GM18508 (cell line): ENCODE results near the gene B4GAT1.
A peak's percentile ranks its signal among the peaks of the same experiment; 100 is the strongest.
"Not testable (repeated sequence)": the region's sequence is repeated elsewhere in the genome, so short reads cannot be mapped to it uniquely, and the experiment has no call there.

Experiments used
- ATAC-seq: cut with Tn5 transposase; IDR thresholded peaks from one replicate; pipeline ENCODE4 v1.9.1; 2021; ENCODE audit warnings: moderate number of reproducible peaks; ENCODE audit not compliant: insufficient read depth, unreplicated experiment

Gene B4GAT1

GRCh38 chr11:66312549-66313320, 34.7 kb downstream of the B4GAT1 start:
- peak; percentile 23 for ATAC-seq

DNA sequence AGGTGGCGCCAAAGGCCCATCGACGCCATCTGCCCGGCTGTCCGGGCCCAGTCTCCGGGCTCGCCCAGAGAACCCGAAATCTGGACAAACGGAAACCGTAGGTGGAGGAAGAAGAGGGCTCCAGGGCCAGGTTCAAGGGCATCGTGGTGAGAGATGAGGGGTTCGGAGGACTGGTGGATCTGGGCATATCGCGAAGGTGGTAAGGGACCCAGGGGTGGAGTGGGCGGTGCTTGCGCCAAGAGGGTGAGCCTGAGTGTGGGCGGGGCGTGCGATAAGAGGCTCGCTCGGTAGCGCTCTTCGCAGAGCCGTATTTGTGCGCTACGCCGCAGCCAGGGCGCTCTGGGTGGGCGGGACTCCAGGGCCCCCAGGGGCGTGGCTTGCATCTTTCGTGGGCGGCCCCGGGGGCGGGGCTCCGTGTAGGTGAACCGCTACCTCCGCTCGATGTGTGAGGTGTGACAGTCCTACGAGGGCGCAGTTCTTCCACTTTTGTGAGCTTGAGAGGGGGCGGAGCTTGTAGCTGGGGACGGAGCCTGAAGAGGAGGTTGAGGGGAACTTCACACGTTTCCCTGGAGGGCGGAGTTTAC, 35.4 kb downstream of the B4GAT1 start:
- peak; percentile 41 for ATAC-seq

- no peak for ATAC-seq
Measured at GRCh38 chr11:66311470-66311964, 35.9 kb downstream of the B4GAT1 start.

- ATAC-seq: not testable (repeated sequence)
Measured at GRCh38 chr11:66310803-66311440, 36.5 kb downstream of the B4GAT1 start.

DNA sequence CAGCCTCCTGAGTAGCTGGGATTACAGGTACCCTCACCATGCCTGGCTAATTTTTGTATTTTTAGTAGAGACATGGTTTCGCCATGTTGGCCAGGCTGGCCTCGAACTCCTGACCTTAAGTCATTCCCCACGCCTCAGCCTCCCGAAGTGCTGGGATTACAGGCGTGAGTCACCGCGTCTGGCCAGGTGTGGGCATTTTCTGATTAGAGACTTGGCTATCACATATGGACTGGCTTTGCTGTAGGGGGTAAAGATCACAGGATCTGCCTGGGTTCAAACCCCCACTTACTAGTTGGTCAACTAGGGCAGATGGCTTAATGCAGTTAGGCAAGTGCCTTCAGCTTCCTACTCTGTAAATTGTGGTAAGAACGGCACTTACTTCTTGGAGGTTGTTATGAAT, 37.1 kb downstream of the B4GAT1 start:
- ATAC-seq: no peak

- ATAC-seq: no peak
Measured at GRCh38 chr11:66309475-66309874, 38.0 kb downstream of the B4GAT1 start.

DNA sequence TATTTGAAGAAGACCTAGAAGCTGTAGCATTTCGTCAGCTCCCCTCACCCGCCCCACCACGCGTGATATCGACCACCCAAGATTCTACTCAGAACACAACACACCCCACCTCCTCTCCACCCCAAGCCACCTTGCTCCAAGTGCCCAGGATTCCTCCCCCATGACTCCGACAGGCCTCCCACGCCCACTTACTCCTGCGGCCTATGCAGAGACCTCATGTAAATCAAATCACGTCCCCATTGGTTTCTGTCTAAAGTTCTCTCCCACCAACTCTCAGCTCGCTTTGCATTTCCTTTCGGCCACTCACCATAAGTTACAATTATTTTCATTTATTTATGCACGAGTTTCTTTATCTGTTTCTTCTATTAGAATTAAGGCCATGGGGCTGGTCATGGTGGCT, 44.8 kb downstream of the B4GAT1 start:
- no peak for ATAC-seq

GRCh38 chr11:66299186-66299585, 48.2 kb downstream of the B4GAT1 start:
- no peak for ATAC-seq

GRCh38 chr11:66297610-66298009, 49.8 kb downstream of the B4GAT1 start:
- no peak for ATAC-seq
